B cell (primary cell): Measurements from ENCODE around the gene RIN3. TPM values are rescaled to one million over a fixed set of nuclear protein-coding genes. Genes with fewer than 3 reads are reported as not detected.

Experiments
- ATAC-seq: fragments of 200-7000 bp; cut with Tn5 transposase; one replicate; pipeline ENCODE4 v1.10.0; 2021; ENCODE audit warnings: low read depth, mild to moderate bottlenecking, moderate number of reproducible peaks, moderate library complexity
- CTCF ChIA-PET: fragments of 350-600 bp; sonication (Branson Sonifier 250); formaldehyde crosslinking; loops from one replicate; lab custom pipeline; 2021; ENCODE audit warnings: antibody characterized with exemption, inconsistent platforms; lab: Charles Lee
- POLR2A ChIA-PET: fragments of 350-600 bp; sonication (Branson Sonifier 250); formaldehyde crosslinking; loops from one replicate; lab custom pipeline; 2021; ENCODE audit warnings: antibody characterized with exemption; lab: Charles Lee
- DNase-seq: peaks from one replicate; pipeline ENCODE4 v3.0.0; 2013
- H2AFZ ChIP-seq: 2 replicates; pipeline ENCODE4 v1.6.1; 2012; ENCODE audit warnings: mild to moderate bottlenecking, low read depth, low read length; ENCODE audit not compliant: insufficient read depth, poor library complexity, severe bottlenecking
- H3K27ac ChIP-seq, 2 donors: 1 replicate in 1 of 2; 2 replicates in 1 of 2; pipeline ENCODE4 v1.5.1; 2012 to 2013; ENCODE audit warnings: low read length in 2 of 2, mild to moderate bottlenecking in 2 of 2, moderate library complexity in 1 of 2
- H3K27me3 ChIP-seq, 4 experiments: fragments of 200-600 bp in 1 of 4; sonication (generic) in 1 of 4; replicated peaks in 1 of 4; 1 replicate in 2 of 4; 2 replicates in 2 of 4; pipeline versions ENCODE4 v1.6.1 to v1.7.0; 2013 to 2016; ENCODE audit warnings: low read length in 3 of 4, mild to moderate bottlenecking in 2 of 4, mixed read lengths in 1 of 4, moderate library complexity in 1 of 4; ENCODE audit not compliant: insufficient read depth in 4 of 4, control insufficient read depth in 3 of 4; ENCODE audit errors: control extremely low read depth in 1 of 4
- H3K36me3 ChIP-seq, 2 experiments: replicated peaks in 1 of 2; 1 replicate in 1 of 2; 2 replicates in 1 of 2; pipeline versions ENCODE4 v1.6.1 to v1.7.1; 2013; ENCODE audit warnings: low read length in 1 of 2; ENCODE audit not compliant: insufficient read depth in 2 of 2, control insufficient read depth in 1 of 2; ENCODE audit errors: control extremely low read depth in 1 of 2, extremely low read depth in 1 of 2
- H3K4me1 ChIP-seq, 2 donors: fragments of 200-600 bp in 1 of 2; sonication (generic) in 1 of 2; 1 replicate in 1 of 2; 2 replicates in 1 of 2; pipeline versions ENCODE4 v1.5.1 to v1.6.1; 2013 to 2017; ENCODE audit warnings: low read length in 2 of 2; ENCODE audit not compliant: control insufficient read depth in 2 of 2, insufficient read depth in 2 of 2
- H3K4me2 ChIP-seq: replicated peaks from 2 replicates; pipeline ENCODE3; 2012; ENCODE audit warnings: mild to moderate bottlenecking, low read depth, low read length; ENCODE audit not compliant: poor library complexity, severe bottlenecking
- H3K4me3 ChIP-seq, 5 experiments: fragments of 200-600 bp in 1 of 5; sonication (generic) in 1 of 5; 1 replicate in 3 of 5; 2 replicates in 2 of 5; pipeline versions ENCODE4 v1.5.1 to v1.7.0; 2011 to 2016; ENCODE audit warnings: low read length in 4 of 5, mild to moderate bottlenecking in 4 of 5, low read depth in 2 of 5, control low read depth in 1 of 5, moderate library complexity in 1 of 5; ENCODE audit not compliant: insufficient read depth in 1 of 5; ENCODE audit errors: control extremely low read depth in 1 of 5, extremely low read depth in 1 of 5
- H3K79me2 ChIP-seq: fragments of 200-600 bp; sonication (generic); one replicate; pipeline ENCODE4 v1.6.0; 2016; ENCODE audit warnings: low read length; ENCODE audit not compliant: control insufficient read depth, insufficient read depth
- H3K9ac ChIP-seq: fragments of 200-600 bp; sonication (generic); 2 replicates; pipeline ENCODE4 v1.6.1; 2017; ENCODE audit warnings: mild to moderate bottlenecking, low read length, moderate library complexity
- H3K9me3 ChIP-seq, 3 donors: one replicate each; pipeline versions ENCODE4 v1.6.1 to v1.7.1; 2013; ENCODE audit warnings: low read length in 2 of 3; ENCODE audit not compliant: control insufficient read depth in 2 of 3, insufficient read depth in 1 of 3; ENCODE audit errors: control extremely low read depth in 1 of 3
- H4K20me1 ChIP-seq: 2 replicates; pipeline ENCODE4 v1.6.0; 2012; ENCODE audit warnings: mild to moderate bottlenecking, low read length; ENCODE audit not compliant: insufficient read depth, control insufficient read depth, poor library complexity, severe bottlenecking
- H3K27ac Mint-ChIP-seq: one replicate; pipeline ENCODE4 v1.8.0; 2021; ENCODE audit warnings: mixed read lengths
- H3K27me3 Mint-ChIP-seq: one replicate; pipeline ENCODE4 v1.8.0; 2021; ENCODE audit warnings: mixed read lengths
- H3K4me1 Mint-ChIP-seq: one replicate; pipeline ENCODE4 v1.8.0; 2021; ENCODE audit warnings: mixed read lengths
- H3K4me3 Mint-ChIP-seq: one replicate; pipeline ENCODE4 v1.8.0; 2021; ENCODE audit warnings: mixed read lengths
- H3K9me3 Mint-ChIP-seq: one replicate; pipeline ENCODE4 v1.8.0; 2022; ENCODE audit warnings: mixed read lengths; ENCODE audit not compliant: insufficient read depth
- CTCF ChIP-seq: fragments of 200-600 bp; IDR thresholded peaks from one replicate; pipeline ENCODE4 v1.8.0; 2022; ENCODE audit warnings: antibody characterized with exemption, mild to moderate bottlenecking
- EZH2 ChIP-seq: IDR thresholded peaks from 2 replicates; pipeline ENCODE4 v1.6.1; 2012; ENCODE audit warnings: borderline replicate concordance, low read depth, mild to moderate bottlenecking, moderate library complexity, low read length; ENCODE audit not compliant: insufficient read depth, poor library complexity, severe bottlenecking
- WGBS: methylation state at CpG from one replicate; pipeline ENCODE4 v1.1.5; 2013; ENCODE audit warnings: missing lambda C conversion rate; ENCODE audit not compliant: insufficient coverage; 5-methylcytosine and 5-hydroxymethylcytosine counted together
- intact Hi-C: fragments of 100-400 bp; cut with micrococcal nuclease; formaldehyde crosslinking; loops from one replicate; pipeline ENCODE4 v1.10.0; 2022
- polyA plus RNA-seq: library from polyadenylated mRNA; depleted of rRNA; stranded (reverse); fragments of >200 nt; gene quantifications from 2 replicates; pipeline ENCODE4 v1.2.3, GENCODE V29; 2012
- total RNA-seq, 2 donors: library from RNA; stranded (reverse); fragments of 120-200 nt in 1 of 2; gene quantifications; 1 replicate in 1 of 2; 2 replicates in 1 of 2; pipeline versions ENCODE4 v1.2.3 to v1.2.4, GENCODE V29; 2013 to 2022

Gene RIN3
- total and polyA plus RNA-seq, 2 donors (not counting 1 experiment from before 2014, with no cell fraction given) = 62.1 to 123 TPM

- peaks cover 0 to 17% (median 0%) of the 10 kb centered on the region in 3 donors for H3K9me3 ChIP-seq
- no peaks in the 10 kb centered on the region for H4K20me1 ChIP-seq
- Mint-ChIP-seq H3K27me3 (no peaks in the 10 kb centered on the region), H3K4me3 (no peak overlapping the region), H3K4me1 (peaks cover 72% of the 10 kb centered on the region), H3K9me3 (no peaks in the 10 kb centered on the region), H3K27ac (no peak overlapping the region)
- H3K36me3 ChIP-seq = peaks cover 0 to under 1% of the 10 kb centered on the region in 2 experiments
- H3K27me3 ChIP-seq = no peaks in the 10 kb centered on the region
- H3K9ac ChIP-seq = no peak overlapping the region
- H2AFZ ChIP-seq = no peak overlapping the region
- no peak overlapping the region for H3K4me2 ChIP-seq
- H3K27ac ChIP-seq = no peak overlapping the region
- peaks cover 6% of the 10 kb centered on the region for H3K79me2 ChIP-seq
- TF ChIP-seq EZH2 (no peak), CTCF (no peak)
- peaks cover 46 to 62% of the 10 kb centered on the region in 2 donors for H3K4me1 ChIP-seq
- ChIA-PET CTCF (interaction anchor here (0.8 to 6.8 kb wide), 10 partner anchors 8 to 184 kb away, joined by 3 to 94 read pairs (median 6); no protein-coding TSS in a partner anchor), POLR2A (no interaction called here)
- intact Hi-C loops = no loop called here
- DNase-seq (no peak), ATAC-seq (no peak)
- no peak overlapping the region for H3K4me3 ChIP-seq
- 95% methylated on average over 3 of the region's 6 CpGs for WGBS
Measured at GRCh38 chr14:92584816-92585215, 71.2 kb downstream of the RIN3 start.

DNA sequence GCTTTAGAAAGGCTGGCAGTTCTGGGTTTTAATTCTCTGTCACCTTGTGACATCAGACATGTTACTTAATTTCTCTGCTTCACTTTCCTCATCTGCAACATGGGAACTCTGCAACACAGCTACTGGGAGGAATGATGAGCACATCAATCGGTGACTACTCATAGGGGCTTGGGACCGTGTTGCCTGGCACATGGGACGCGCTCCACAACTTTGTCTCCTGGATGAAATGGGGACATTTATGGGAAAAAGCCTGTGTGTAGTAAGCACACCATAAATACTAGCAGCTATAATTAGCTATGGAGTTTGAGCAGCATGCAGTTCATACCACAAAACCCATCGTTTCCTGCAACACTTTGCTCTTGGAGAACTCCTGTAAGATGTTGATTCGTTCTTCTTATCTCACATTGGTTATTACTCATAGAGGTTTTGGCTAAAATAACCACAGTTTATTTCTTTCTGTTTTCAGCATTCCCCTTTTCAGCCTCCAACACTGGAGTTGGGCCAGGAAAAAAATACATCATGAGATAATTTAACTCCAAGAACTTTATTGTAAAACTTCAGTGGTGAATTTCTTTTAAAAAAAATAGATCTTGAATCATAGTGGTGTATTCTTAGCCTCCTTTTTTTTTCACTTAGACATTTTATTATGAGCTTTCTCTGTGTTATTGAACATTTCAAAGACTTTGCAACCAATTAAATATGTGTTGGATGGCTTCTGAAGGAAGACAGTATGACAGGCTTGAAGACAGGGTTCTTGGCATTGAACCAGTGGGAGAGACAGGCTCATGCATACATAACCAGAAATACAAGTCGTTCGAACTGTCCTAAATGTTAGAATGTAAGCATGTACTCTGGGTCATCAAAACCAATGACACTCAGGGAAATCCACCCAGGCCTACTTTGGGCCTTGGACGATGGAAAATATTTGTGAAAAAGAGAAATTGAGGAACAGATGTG is 72.7 kb downstream of the RIN3 start:
- ChIA-PET POLR2A (interaction anchor here (0.6 kb wide), 1 partner anchor 47 kb away, joined by 9 read pairs; no protein-coding TSS in a partner anchor), CTCF (interaction anchor here (0.6 to 6.8 kb wide), 16 partner anchors 8 to 198 kb away, joined by 3 to 94 read pairs (median 4); no protein-coding TSS in a partner anchor)
- H3K36me3 ChIP-seq = no peaks in the 10 kb centered on the region
- no peaks in the 10 kb centered on the region for H4K20me1 ChIP-seq
- no peak overlapping the region for H2AFZ ChIP-seq
- intact Hi-C loops = no loop called here
- H3K9ac ChIP-seq = no peak overlapping the region
- H3K27ac ChIP-seq = peak overlapping the region in 1 of 2 donors; percentile 5
- H3K4me3 ChIP-seq = no peak overlapping the region
- peaks cover 6% of the 10 kb centered on the region for H3K79me2 ChIP-seq
- H3K27me3 ChIP-seq = no peaks in the 10 kb centered on the region
- peak overlapping the region; percentile 7 for H3K4me2 ChIP-seq
- peaks cover 77% of the 10 kb centered on the region for H3K4me1 Mint-ChIP-seq
- peaks cover 0 to 17% (median 0%) of the 10 kb centered on the region in 3 donors for H3K9me3 ChIP-seq
- ATAC-seq (no peak), DNase-seq (no peak)
- peaks cover 61 to 74% of the 10 kb centered on the region in 2 donors for H3K4me1 ChIP-seq
- H3K27me3 Mint-ChIP-seq = no peaks in the 10 kb centered on the region
- no peaks in the 10 kb centered on the region for H3K9me3 Mint-ChIP-seq
- WGBS = no CpG with 5 or more reads among the region's 9 CpGs
- TF ChIP-seq EZH2 (no peak), CTCF (no peak)
- H3K4me3 Mint-ChIP-seq = peak overlapping the region; percentile 20
- H3K27ac Mint-ChIP-seq = peak overlapping the region; percentile 72
